Trophoblast cell (in vitro differentiated cells and primary cell): ENCODE data around the gene XCL2.
"Not testable (repeated sequence)": the region's sequence is repeated elsewhere in the genome, so short reads cannot be mapped to it uniquely, and the experiment has no call there.

ENCODE experiments used
- DNase-seq, 2 donors: peaks; one replicate each; pipeline ENCODE4 v3.0.0-alpha.2; 2016
- H2AFZ ChIP-seq: 2 replicates; pipeline ENCODE4 v1.6.1; 2013; ENCODE audit warnings: low read length, moderate library complexity, mild to moderate bottlenecking; ENCODE audit not compliant: insufficient read depth, poor library complexity
- H2AK5ac ChIP-seq: 2 replicates; pipeline ENCODE4 v1.6.1; 2013; ENCODE audit warnings: mild to moderate bottlenecking, low read length
- H2BK120ac ChIP-seq: 2 replicates; pipeline ENCODE4 v1.6.1; 2013; ENCODE audit warnings: low read length, mild to moderate bottlenecking, moderate library complexity; ENCODE audit not compliant: insufficient read depth, poor library complexity
- H2BK12ac ChIP-seq: 2 replicates; pipeline ENCODE4 v1.6.1; 2013; ENCODE audit warnings: mild to moderate bottlenecking, low read length, moderate library complexity
- H2BK5ac ChIP-seq: 2 replicates; pipeline ENCODE4 v1.6.1; 2013; ENCODE audit warnings: low read length, low read depth, moderate library complexity, mild to moderate bottlenecking; ENCODE audit not compliant: poor library complexity
- H3K14ac ChIP-seq: 2 replicates; pipeline ENCODE4 v1.6.1; 2013; ENCODE audit warnings: mild to moderate bottlenecking, low read length
- H3K18ac ChIP-seq: 2 replicates; pipeline ENCODE4 v1.6.1; 2013; ENCODE audit warnings: mild to moderate bottlenecking, low read length
- H3K23ac ChIP-seq: 2 replicates; pipeline ENCODE4 v1.6.1; 2013; ENCODE audit warnings: low read length
- H3K27ac ChIP-seq: 2 replicates; pipeline ENCODE4 v1.5.1; 2013; ENCODE audit warnings: low read depth, mild to moderate bottlenecking, inconsistent platforms, low read length, moderate library complexity
- H3K27me3 ChIP-seq: 2 replicates; pipeline ENCODE4 v1.6.1; 2013; ENCODE audit warnings: inconsistent platforms, mild to moderate bottlenecking, low read length, moderate library complexity; ENCODE audit not compliant: insufficient read depth
- H3K36me3 ChIP-seq, 2 experiments: 1 replicate in 1 of 2; 2 replicates in 1 of 2; pipeline ENCODE4 v1.6.1; 2013; ENCODE audit warnings: low read length in 2 of 2, mild to moderate bottlenecking in 2 of 2, moderate library complexity in 1 of 2; ENCODE audit not compliant: insufficient read depth in 2 of 2, control insufficient read depth in 1 of 2
- H3K4ac ChIP-seq: 2 replicates; pipeline ENCODE4 v1.6.1; 2013; ENCODE audit warnings: low read depth, mild to moderate bottlenecking, low read length, moderate library complexity
- H3K4me1 ChIP-seq, 2 experiments: 1 replicate in 1 of 2; 2 replicates in 1 of 2; pipeline ENCODE4 v1.6.1; 2013; ENCODE audit warnings: low read length in 2 of 2, mild to moderate bottlenecking in 2 of 2, moderate library complexity in 1 of 2; ENCODE audit not compliant: insufficient read depth in 2 of 2, control insufficient read depth in 1 of 2
- H3K4me2 ChIP-seq: 2 replicates; pipeline ENCODE4 v1.6.1; 2013; ENCODE audit warnings: inconsistent platforms, mild to moderate bottlenecking, low read length, moderate library complexity
- H3K4me3 ChIP-seq: 2 replicates; pipeline ENCODE4 v1.5.1; 2013; ENCODE audit warnings: mild to moderate bottlenecking, low read depth, low read length, inconsistent platforms
- H3K79me1 ChIP-seq: one replicate; pipeline ENCODE4 v1.6.1; 2013; ENCODE audit warnings: low read length
- H3K79me2 ChIP-seq: 2 replicates; pipeline ENCODE4 v1.6.1; 2013; ENCODE audit warnings: low read length, mild to moderate bottlenecking; ENCODE audit not compliant: control insufficient read depth, insufficient read depth, poor library complexity
- H3K9ac ChIP-seq: 2 replicates; pipeline ENCODE4 v1.6.1; 2013; ENCODE audit warnings: mild to moderate bottlenecking, low read length
- H3K9me3 ChIP-seq: 2 replicates; pipeline ENCODE4 v1.6.1; 2013; ENCODE audit warnings: low read depth, mild to moderate bottlenecking, control low read depth, inconsistent platforms, low read length; ENCODE audit not compliant: insufficient read depth
- H4K12ac ChIP-seq: 2 replicates; pipeline ENCODE4 v1.6.1; 2013; ENCODE audit warnings: low read depth, mild to moderate bottlenecking, low read length, moderate library complexity
- H4K8ac ChIP-seq: 2 replicates; pipeline ENCODE4 v1.6.1; 2013; ENCODE audit warnings: low read depth, mild to moderate bottlenecking, low read length, moderate library complexity
- H4K91ac ChIP-seq: one replicate; pipeline ENCODE4 v1.6.1; 2013; ENCODE audit warnings: low read depth, mild to moderate bottlenecking, low read length, moderate library complexity
- WGBS: extraction: QIAGEN DNeasy Blood & Tissue Kit; methylation state at CpG from one replicate; pipeline ENCODE4 v1.1.7; 2013; ENCODE audit warnings: missing lambda C conversion rate; ENCODE audit not compliant: insufficient read length, insufficient coverage; ENCODE audit errors: extremely low coverage; 5-methylcytosine and 5-hydroxymethylcytosine counted together

Gene XCL2

DNA sequence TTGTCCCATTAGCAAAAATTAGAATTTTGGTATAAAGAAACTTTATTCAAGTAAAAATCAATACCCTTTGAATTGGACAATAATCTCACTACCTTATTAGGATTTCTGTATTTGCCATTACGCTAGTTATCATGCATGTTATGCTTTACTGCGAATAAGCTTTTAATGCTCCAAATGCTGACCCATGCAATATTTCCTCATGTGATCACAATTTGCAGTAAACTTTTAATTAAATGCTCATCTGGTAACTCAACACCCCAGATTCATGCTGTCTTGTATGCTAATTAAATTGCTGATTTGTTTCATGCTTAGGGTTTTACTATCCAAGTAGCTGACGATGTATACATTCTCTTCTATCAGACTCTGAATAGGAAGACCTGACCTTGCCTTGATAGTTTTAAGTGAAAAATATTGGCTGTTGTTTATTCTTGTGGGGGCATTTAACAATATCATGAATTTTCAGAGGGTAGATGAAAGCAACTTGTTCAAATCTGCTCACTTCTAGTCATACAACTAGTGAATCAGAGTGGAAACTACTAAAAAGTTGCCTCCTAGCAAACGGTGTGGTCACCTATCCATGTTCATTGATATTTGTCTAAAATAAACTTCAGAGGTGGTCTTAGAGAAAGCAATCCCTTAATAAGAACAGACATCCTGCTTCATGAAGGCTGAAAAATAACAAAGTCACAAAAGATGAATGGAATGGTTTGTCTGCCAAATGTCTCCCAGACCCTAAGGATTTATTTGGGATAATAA lies 38.2 kb upstream of the XCL2 start:
- DNase-seq = no peak
- H2BK5ac ChIP-seq = no peak overlapping the region
- WGBS = no CpG with 5 or more reads among the region's 4 CpGs
- H3K36me3 ChIP-seq = no peaks in the 10 kb centered on the region
- no peaks in the 10 kb centered on the region for H3K9me3 ChIP-seq
- no peak overlapping the region for H3K14ac ChIP-seq
- no peak overlapping the region for H3K23ac ChIP-seq
- H3K4ac ChIP-seq = no peak overlapping the region
- no peak overlapping the region for H2BK120ac ChIP-seq
- no peak overlapping the region for H4K91ac ChIP-seq
- H3K27ac ChIP-seq = no peak overlapping the region
- H2AK5ac ChIP-seq = no peak overlapping the region
- H3K27me3 ChIP-seq = no peaks in the 10 kb centered on the region
- H3K4me3 ChIP-seq = no peak overlapping the region
- no peak overlapping the region for H4K8ac ChIP-seq
- no peak overlapping the region for H3K18ac ChIP-seq
- no peak overlapping the region for H3K9ac ChIP-seq
- H2AFZ ChIP-seq = no peak overlapping the region
- H4K12ac ChIP-seq = no peak overlapping the region
- no peaks in the 10 kb centered on the region for H3K4me1 ChIP-seq
- no peaks in the 10 kb centered on the region for H3K79me1 ChIP-seq
- H2BK12ac ChIP-seq = no peak overlapping the region
- no peaks in the 10 kb centered on the region for H3K79me2 ChIP-seq
- no peak overlapping the region for H3K4me2 ChIP-seq

- H2AK5ac ChIP-seq, H3K23ac ChIP-seq, H2BK120ac ChIP-seq, H2BK5ac ChIP-seq, H3K9ac ChIP-seq, H3K27ac ChIP-seq, H2AFZ ChIP-seq, H4K8ac ChIP-seq, H3K4me3 ChIP-seq, H3K18ac ChIP-seq, H3K79me2 ChIP-seq, H3K14ac ChIP-seq, H3K4me1 ChIP-seq, H4K12ac ChIP-seq, H3K4ac ChIP-seq, H3K9me3 ChIP-seq, H3K27me3 ChIP-seq, DNase-seq, H4K91ac ChIP-seq, H3K36me3 ChIP-seq, H3K4me2 ChIP-seq, H3K79me1 ChIP-seq, H2BK12ac ChIP-seq: not testable (repeated sequence)
- no CpG with 5 or more reads among the region's 7 CpGs for WGBS
These were observed 37.2 kb upstream of the XCL2 start for GRCh38 chr1:168580991-168581390.

GRCh38 chr1:168580290-168580689 lies 36.5 kb upstream of the XCL2 start:
- H2AK5ac ChIP-seq, H4K12ac ChIP-seq, H3K18ac ChIP-seq, H3K27ac ChIP-seq, H3K9me3 ChIP-seq, H2BK120ac ChIP-seq, H3K4me3 ChIP-seq, H3K14ac ChIP-seq, H3K79me1 ChIP-seq, H3K4ac ChIP-seq, H3K36me3 ChIP-seq, H2AFZ ChIP-seq, H3K23ac ChIP-seq, DNase-seq, H2BK12ac ChIP-seq, H3K9ac ChIP-seq, H4K8ac ChIP-seq, H2BK5ac ChIP-seq, H3K4me1 ChIP-seq, H3K79me2 ChIP-seq, H4K91ac ChIP-seq, H3K4me2 ChIP-seq, H3K27me3 ChIP-seq: not testable (repeated sequence)
- no CpG with 5 or more reads among the region's 2 CpGs for WGBS

GRCh38 chr1:168578531-168579185 lies 34.9 kb upstream of the XCL2 start:
- H4K8ac ChIP-seq, H3K4ac ChIP-seq, DNase-seq, H2BK120ac ChIP-seq, H2BK5ac ChIP-seq, H3K4me3 ChIP-seq, H3K27me3 ChIP-seq, H3K9me3 ChIP-seq, H3K23ac ChIP-seq, H3K14ac ChIP-seq, H2AFZ ChIP-seq, H3K4me1 ChIP-seq, H3K27ac ChIP-seq, H3K79me1 ChIP-seq, H3K36me3 ChIP-seq, H3K9ac ChIP-seq, H2BK12ac ChIP-seq, H4K12ac ChIP-seq, H3K79me2 ChIP-seq, H3K4me2 ChIP-seq, H4K91ac ChIP-seq, H2AK5ac ChIP-seq, H3K18ac ChIP-seq: not testable (repeated sequence)
- WGBS = no CpG with 5 or more reads among the region's 2 CpGs
